NCI-H2081 (cell line): ENCODE data around the gene ARHGAP8.
A peak's percentile ranks its signal among the peaks of the same experiment; 100 is the strongest.

Experiments
- DNase-seq, 2 experiments: peaks; one replicate each; lab custom pipeline; 2025; lab: John Stamatoyannopoulos, UW

Gene ARHGAP8

DNA sequence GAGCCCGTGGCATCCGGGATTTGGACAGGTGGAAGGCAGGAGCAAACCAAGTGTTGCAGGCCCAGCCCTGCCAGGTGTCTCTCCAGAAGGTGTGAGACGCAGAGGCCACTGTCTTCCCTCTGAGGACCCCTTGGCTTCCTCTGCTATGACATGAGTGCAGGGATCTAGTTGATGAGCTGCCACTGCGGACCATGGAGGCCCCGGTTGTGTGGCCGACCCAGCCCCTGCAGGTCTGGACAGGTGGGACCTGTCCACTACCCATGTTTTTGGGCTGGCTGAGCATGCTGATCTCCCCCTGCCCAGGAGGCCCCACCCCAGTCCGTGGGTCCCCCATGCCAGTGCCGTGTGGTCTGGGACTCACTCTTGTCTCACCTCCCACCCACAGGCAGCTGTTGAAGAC is 27.5 kb upstream of the ARHGAP8 start:
- no peak for DNase-seq

DNA sequence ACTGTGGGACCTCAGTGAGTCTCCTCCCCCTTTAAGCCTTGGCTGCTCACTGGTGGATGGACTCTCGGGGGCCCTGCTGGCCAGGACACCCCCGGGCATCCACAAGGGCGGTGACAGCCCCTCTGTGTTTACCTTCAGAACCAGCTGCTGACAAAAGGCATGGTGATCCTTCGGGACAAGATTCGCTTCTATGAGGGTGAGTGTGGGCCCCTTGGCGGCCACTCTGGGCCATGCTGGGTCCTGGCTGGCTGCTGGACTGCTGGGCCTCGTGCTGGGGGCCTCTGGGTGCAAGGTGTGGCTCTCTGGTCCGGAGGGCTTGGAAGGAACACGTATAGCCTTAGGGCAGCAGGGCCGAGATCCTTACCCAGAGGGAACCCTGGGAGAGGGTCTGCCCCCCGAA is 25.9 kb upstream of the ARHGAP8 start:
- no peak for DNase-seq

DNA sequence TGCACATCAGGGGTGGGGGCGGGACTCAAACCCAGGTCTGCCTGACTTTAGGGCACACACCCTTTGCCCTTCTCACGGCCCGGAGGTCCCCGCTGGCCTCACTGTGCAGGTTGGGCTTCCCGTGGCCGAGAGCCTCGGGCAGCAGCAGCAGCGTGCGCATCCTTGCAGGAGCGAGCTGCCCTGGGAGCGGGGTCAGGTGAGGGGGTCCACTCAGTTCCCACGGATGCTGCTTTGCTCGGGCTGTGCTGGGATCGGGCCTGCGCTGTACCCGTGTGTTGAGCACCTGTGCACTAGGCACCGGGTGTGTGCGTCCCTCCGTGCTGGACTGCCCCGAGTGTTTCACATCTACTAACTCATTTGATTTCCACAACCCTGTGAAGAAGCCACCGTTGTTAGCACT is 25.2 kb upstream of the ARHGAP8 start:
- DNase-seq = no peak

DNA sequence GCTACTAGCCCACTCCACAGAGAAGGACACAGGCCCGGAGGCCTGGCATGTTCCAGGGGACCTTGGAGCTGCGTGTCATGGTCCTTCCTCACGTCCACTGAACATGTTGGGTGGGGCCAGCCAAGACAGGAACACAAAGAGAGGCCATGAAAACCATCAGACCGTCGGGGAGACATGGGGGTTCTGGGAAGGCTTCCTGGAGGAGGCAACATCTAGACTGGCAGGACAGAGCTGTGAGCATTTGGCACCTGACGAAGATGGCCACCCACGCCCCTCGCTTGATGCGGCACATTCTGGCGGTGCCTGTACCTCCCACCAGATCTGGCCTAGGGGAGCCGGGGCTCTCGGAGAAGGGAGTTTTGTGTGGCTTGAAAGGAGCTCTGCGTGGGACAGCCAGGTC is 24.7 kb upstream of the ARHGAP8 start:
- DNase-seq = no peak

DNA sequence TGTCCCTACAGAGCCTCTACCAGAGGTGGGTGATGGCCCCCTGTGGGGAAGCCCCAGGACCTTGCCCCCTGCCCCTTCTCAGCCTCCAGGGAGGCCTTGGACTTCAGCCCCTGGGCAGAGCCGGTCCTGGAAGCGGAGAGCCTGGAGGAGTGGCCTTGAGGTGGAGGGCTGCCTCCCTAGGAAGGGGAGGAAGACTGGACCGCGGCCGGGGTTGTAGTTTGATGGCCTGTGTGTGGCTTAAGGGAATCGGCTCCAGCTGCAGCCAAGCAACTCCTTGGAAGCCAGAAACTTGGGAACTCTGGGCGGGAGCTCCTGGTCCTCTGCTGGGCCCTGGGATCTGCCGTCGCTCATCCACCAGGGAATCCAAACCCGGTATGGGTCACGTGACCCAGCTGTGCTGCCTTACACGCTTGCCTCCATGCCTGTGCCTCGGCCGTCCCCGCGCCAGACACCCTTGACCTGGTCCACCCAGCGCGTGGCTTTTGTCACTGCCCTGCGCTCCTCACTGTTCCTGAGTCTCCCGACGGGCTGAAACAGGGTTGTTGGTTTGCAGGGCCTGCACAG is 23.5 kb upstream of the ARHGAP8 start:
- DNase-seq = no peak

DNA sequence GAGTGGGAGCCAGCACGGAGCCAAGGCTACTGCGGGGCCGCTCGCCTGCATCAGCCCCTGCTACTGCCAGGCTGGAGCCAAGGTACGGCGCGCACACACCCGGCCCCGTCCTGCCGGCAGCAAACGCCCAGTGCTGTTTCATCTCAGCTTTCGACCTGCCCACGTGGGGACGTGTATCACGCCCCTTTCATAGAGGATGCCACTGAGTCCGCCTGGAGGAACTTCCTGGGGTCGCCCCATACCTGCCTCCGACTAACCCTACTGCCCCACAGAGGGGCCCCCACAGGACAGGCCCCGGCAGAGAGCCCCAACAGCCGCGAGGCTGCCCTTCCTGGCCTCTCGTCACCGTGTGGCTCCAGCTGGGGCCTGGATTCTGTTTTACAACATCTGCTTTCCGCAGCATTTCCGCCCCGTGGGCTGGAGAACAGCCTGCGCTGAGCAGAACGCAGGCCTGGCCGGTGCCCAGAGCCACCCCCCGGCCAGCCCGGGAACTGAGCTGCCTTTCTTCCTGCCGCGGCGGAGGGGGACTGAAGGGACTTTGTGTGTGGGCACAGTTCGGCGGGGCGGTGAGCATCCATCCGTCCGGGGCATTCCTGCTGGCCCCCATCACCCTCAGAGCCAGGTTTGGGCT is 22.9 kb upstream of the ARHGAP8 start:
- DNase-seq = no peak

DNA sequence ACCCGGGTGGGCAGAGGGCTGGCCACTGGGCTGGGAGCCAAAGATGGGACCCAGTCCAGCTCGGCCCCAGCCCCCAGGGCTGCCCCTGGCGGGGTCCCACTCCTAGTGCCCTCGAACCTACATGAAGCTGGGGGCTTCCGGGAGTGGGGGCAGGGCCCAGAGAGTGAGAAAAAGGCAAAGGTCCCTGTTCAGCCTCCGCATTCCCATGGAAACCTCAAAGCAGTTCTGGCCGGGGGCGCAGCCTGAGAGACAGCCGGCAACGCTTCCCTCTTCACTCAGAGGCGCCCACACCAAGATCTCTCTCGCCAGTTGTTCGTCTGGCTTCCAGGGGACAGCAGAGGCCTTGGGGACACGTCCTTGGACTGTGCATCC is 22.4 kb upstream of the ARHGAP8 start:
- no peak for DNase-seq

DNA sequence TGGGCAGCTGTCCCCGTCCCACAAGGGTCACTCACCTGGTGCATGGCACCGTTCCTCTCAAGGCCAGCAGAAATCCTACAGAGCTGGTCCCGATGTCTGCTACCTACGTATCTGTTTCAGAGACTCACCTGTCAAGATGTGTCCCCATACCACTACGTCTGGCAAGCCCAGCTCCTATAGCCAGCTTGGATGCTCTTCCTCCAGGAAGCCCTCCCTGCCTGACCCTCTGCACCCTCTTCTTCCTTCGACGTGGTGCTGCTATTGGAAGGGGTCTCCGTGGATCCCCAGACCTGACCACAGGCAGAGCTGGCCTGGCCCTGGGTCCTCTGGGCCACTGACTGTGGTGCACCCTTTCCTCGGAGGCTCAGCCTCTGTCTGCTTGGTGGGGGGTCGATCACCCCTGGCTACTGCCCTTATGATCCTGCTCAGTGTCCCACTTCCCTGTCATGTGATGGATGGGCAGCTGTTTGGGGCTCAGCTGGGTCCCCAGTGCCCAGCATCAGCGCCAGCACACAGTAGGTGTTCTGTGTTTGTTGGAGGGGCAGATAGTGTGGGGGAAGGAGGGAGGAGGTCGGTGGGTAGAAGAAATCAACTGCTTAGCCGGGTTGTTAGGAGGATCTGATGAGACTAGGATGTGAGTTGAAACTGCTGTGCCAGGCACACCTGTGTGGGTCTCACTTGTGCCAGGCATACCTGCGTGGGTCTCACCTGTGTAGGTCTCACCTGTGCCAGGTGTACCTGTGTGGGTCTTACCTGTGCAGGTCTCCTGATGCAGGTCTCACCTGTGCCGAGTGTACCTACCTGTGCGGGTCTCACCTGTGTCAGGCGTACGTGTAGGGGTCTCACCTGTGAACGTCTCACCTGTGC is 21.7 kb upstream of the ARHGAP8 start:
- DNase-seq = no peak

DNA sequence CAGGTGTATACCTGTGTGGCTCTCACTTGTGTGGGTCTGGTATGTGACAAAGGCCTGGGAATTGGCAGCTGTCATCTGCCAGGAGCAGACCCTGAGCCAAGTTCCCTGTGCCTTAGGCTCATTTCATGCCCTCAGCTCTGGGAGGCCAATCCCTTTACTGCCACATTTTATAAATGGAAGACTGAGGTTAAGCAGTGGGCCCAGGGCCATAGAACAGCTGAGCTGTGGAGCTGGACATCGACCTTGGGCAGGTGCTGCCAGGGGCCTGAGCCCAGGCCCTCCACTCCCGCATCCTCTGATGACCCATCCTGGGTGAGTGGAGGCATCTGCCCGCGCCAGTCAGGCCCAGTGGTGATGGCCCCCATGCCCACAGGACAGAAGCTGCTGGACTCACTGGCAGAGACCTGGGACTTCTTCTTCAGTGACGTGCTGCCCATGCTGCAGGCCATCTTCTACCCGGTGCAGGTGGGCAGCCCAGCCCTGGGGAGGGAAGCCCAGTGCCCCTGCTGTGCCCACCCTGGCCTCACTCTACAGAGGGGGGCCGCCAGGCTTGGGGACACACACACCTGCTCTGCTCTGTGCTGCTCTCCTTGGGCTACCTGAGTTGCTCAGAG is 20.9 kb upstream of the ARHGAP8 start:
- no peak for DNase-seq

DNA sequence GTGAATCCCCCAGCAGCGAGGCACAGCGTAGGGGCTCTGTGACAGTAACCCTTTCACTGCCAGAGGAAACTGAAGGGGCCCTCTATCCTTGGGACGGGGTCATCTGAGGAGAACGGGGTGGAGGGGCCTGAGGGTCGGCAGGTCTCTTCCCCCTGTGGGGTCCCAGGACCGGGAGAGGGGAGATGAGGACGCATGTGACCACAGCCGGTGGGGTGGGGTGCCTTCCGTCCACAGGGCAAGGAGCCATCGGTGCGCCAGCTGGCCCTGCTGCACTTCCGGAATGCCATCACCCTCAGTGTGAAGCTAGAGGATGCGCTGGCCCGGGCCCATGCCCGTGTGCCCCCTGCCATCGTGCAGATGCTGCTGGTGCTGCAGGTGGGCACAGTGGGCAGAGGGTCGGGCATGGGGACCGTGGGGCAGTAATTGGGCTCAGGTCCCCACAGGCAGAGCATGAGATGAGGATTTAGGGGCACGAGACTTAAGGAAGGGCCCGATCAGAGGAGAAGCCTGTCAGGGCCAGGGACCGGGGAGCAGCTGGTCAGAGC is 20.3 kb upstream of the ARHGAP8 start:
- DNase-seq = no peak

DNA sequence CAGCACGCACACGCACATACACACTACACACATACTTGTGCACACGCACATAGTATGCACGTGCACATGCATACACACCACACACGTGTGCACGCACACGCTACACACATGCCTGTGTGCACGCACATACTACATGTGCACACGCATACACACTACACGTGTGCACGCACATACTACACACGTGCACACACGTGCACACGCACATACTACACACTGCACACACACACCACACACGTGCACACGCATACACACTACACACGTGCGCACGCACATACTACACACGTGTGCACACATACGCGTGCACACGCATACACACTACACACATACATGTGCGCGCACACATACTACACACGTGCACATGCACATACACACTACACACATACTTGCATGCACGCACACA is 19.7 kb upstream of the ARHGAP8 start:
- no peak for DNase-seq

DNA sequence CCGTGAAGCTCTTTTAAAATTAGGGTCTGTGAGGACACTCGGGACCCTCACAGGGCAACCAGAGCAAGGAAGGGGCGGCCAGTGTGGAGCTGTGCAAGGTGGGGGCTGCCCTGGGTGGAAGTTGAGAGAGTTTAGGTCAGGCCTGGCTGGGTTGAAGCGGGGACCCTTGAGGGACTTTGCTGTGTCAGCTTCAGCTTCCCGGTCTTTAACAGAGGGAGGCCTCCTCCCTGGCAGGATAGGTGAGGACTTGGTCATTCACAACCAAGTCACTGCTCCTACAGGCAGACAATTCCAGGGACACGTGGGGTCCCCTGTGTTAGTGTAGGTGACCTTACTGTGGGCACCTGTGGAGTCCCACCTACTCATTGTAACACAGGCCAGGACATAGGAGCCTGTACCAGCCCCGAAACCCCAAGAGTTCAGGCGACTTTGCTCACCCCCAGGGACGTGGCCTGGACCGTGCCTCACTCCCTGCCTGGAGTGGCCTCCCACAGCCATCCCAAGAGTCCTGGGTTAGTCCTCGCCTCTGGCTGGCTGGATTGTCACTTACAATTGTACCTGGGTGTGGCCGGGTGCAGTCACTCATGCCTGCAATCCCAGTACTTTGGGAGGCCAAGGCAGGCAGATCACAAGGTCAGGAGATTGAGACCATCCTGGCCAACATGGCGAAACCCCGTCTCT is 18.8 kb upstream of the ARHGAP8 start:
- DNase-seq = no peak

DNA sequence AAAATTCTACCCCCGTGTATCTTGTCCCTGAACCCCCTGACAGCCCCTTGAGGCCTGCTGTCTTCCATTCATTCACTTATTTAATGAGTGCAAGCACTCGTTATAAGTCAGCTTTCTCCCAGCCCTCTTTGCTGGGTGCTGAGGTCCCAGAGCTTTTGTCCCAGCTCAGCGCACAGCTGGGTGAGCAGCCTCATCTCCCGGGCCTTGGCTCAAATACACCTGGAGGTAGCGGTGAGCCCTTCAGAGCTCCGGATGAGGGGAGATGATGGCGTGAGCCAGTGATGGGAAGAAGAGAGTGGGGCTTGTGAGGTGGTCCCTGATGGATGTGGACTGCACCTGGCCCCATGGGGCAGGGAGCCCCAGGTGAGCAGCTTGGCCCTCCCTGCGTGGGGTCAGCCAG is 18.1 kb upstream of the ARHGAP8 start:
- DNase-seq = no peak

DNA sequence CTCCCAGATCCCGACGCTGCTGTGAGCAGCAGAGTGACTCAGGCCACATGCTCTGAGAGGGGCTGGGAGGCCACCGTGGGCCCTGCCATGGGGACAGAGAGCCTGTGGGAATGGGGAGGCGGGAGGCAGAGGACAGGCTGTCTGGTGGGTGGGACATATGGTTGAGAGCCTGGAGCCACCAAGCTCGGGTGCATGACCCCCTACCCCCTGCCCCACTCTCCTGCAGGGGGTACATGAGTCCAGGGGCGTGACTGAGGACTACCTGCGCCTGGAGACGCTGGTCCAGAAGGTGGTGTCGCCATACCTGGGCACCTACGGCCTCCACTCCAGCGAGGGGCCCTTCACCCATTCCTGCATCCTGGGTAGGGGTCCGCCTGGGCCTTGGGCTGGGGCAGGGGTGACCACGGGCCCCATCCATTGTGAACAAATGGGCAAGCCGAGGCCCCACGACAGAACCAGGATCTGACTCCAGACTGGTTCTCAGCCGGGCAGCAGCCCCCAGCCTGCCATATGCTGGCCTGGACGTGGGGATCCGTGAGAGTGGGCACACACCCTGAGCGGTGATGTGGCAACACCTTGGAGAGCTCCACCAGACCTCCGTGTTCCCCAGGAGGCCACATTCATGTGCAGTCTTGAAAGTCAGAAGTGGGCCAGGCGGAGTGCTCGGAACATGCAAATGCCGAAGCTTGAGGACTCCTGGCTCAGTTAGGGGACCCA is 17.4 kb upstream of the ARHGAP8 start:
- DNase-seq = no peak

DNA sequence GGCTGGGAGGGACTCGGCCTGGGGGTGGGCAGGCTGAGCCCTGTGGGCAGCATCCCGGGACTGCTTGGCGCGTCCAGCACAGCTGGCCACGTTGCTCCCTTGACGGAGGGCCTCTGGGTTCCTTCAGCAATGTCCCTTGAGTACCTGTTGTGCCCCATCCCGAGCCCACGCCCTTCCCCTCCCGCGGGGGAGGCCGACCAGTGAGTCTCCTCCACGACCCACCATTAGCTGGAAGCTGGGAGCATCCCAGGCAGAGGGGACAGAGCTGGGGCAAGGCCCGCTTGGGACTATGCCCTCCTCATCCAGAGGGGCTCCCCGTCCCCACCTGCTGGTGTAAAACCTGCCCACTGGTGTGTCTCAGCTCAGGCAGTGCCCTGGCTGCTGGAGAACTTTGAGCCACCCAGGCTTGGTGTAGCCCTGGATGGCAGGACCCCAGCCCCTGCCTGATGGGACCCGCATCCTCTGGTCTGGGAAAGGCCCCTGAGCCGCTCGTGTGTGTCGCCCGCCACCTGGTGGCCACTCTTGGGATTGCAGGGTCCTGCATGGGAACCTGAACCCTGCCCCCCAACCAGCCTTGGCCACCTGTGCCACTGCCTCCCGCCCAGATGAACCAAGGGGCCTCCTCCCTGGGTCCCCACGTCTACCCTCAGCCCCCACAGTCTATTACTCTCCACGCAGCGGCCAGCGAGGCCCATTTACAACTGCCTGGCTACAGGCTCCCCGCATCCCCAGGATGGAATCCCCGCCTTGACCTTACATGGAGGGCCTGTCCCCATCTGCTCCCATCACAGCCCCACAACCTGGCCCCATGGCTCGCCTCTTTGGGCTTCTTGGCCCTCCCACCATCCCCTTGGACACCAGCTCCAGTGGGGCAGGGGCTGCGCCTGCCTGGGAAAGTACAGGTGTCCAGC is 16.6 kb upstream of the ARHGAP8 start:
- peak; percentile 11 to 32 for DNase-seq

DNA sequence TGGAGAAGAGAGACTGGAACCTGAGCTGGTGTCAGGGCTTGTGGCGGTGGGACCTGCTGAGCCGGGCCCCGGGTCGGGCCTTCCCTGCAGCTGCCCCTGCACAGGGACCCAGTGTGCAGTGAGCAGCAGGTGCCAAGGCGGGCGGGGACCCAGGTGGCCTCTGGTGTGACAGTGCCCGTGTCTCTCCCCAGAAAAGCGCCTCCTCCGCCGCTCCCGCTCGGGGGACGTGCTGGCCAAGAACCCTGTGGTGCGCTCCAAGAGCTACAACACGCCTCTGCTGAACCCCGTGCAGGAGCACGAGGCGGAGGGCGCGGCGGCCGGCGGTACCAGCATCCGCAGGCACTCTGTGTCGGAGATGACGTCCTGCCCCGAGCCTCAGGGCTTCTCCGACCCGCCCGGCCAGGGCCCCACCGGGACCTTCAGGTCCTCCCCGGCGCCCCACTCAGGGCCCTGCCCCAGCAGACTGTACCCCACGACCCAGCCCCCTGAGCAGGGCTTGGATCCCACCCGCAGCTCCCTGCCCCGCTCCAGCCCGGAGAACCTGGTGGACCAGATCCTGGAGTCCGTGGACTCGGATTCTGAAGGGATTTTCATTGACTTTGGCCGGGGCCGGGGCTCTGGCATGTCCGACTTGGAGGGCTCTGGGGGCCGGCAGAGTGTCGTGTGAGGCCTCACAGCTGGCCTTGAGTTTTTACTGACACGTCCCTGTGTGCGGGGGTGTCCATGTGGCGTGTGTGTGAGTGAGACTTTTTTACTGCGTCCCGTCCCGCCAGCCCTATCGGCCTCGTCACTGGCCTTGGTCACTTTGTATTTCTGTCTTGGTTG is 15.6 kb upstream of the ARHGAP8 start:
- peak in 1 of 2 experiments; percentile 3 for DNase-seq

DNA sequence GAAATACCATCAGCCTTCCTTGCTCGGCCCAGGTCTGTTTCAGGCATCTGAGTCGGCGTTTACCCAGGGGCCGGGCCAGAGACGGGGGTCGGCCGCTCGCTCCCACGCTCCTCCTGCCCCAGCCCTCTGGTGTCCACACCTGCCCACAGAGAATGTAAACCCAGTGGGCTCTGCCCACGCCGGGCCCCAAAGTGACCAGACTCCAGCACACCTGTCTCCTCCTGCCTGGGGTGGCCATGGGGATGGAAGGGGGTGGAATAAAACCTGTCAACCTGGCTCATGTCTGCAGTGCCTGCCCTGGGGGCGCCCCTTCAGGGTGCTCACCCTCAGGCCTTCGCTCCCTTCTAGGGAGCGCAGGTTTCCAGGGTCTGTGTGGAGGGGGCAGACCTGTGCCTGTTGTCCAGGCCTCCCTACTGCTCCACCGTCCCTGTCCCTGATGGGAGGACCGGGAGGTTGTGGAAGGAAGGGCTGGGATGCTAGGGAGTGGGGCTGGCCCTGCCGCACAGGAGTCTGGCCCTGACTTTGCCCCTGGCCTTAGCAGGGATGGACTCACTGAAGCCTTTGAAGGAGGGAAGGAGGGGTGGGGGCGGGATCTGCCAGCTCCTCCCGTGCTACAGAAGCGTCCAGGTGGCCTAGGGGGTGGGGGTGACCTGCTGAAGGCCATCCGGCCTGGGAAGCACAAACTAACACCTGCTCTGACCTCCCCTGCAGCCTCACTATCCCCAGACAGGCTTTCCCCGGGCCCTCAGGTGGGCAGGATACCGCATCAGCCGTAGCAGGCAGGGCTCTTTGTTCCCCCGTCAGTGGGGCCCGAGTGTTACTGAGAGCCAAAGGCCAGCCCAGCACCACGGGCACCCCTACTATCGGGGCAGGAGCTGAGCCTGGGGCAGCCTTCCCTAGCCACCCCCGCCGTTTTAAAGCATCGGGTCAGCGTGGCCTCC is 14.7 kb upstream of the ARHGAP8 start:
- no peak for DNase-seq

DNA sequence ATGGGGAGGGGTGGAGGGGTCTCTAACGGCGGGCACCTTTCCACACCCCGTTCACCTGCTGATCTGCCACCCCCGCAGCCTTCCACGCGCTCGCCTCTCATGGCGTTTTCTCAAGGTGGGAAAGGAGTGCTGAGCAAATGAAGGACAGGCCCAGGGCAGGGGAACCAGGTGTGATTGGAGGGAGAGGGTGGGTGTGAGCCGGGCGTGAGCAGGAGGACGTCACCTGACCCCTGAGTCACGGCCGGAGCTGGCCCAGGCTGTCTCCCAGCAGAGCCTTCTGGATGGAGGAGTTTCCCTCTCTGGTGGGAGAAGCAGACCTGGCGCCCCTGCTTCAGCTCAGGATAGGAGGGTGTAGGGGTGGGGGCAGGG is 14.0 kb upstream of the ARHGAP8 start:
- DNase-seq = no peak
